ENCODE measurements around the gene IL4I1.

DNA sequence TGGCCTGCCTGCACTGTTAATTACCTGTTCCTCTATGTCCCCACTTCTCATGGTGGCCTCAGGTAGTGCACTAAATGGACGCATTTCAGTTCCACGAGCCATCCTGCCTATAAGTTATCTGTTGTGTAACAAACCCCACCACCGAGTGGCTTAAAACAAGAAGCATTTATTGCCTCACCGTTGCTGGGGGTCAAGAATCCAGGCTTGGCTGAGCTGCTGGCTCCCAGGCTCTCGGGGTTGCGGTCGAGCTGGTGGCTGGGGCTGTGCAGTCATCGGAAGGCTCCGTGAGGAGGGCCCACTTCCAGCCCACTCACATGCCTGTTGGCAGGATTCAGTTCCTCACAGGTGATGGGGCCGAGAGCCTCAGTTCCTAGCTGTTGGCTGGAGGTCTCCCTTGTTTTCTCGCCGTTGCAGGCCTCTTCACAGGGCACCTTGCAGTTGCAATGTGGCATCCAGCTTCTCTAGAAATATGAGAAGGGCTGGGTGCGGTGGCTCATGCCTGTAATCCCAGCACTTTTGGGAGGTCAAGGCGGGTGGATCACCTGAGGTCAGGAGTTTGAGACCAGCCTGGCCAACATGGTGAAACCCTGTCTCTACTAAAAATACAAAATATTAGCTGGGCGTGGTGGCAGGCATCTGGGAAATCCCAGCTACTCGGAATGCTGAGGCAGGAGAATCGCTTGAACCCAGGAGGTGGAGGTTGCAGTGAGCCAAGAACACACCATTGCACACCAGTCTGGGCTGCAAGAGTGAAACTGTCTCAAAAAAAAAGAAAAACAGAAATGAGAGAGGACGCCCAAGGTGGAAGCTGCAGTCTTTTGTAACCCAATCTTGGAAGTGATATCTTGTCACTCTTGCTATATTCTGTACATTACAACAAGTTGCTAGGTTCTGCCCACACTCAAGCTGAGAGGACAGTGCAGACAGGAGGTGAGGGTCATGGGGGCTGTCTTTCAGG lies 52.3 kb downstream of the IL4I1 start:
- no peak for TF ChIP-seq CREB1 (IDR thresholded peaks at IDR 0.05; ENCODE audit: low read depth)
- no peak for TF ChIP-seq FOXM1 (IDR thresholded peaks at IDR 0.05; ENCODE audit: borderline replicate concordance, low read depth)
- TF ChIP-seq, protein P1, sequence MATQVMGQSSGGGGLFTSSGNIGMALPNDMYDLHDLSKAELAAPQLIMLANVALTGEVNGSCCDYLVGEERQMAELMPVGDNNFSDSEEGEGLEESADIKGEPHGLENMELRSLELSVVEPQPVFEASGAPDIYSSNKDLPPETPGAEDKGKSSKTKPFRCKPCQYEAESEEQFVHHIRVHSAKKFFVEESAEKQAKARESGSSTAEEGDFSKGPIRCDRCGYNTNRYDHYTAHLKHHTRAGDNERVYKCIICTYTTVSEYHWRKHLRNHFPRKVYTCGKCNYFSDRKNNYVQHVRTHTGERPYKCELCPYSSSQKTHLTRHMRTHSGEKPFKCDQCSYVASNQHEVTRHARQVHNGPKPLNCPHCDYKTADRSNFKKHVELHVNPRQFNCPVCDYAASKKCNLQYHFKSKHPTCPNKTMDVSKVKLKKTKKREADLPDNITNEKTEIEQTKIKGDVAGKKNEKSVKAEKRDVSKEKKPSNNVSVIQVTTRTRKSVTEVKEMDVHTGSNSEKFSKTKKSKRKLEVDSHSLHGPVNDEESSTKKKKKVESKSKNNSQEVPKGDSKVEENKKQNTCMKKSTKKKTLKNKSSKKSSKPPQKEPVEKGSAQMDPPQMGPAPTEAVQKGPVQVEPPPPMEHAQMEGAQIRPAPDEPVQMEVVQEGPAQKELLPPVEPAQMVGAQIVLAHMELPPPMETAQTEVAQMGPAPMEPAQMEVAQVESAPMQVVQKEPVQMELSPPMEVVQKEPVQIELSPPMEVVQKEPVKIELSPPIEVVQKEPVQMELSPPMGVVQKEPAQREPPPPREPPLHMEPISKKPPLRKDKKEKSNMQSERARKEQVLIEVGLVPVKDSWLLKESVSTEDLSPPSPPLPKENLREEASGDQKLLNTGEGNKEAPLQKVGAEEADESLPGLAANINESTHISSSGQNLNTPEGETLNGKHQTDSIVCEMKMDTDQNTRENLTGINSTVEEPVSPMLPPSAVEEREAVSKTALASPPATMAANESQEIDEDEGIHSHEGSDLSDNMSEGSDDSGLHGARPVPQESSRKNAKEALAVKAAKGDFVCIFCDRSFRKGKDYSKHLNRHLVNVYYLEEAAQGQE (IDR thresholded peaks at IDR 0.05; ENCODE audit: low read depth), result no peak
- TF ChIP-seq YY1 (IDR thresholded peaks at IDR 0.05; ENCODE audit: low read depth), result no peak
- TF ChIP-seq EP300 (IDR thresholded peaks at IDR 0.05; ENCODE audit: borderline replicate concordance), result no peak
- TF ChIP-seq TAF1 (IDR thresholded peaks at IDR 0.05; ENCODE audit: low read depth), result no peak
- TF ChIP-seq, protein P2, sequence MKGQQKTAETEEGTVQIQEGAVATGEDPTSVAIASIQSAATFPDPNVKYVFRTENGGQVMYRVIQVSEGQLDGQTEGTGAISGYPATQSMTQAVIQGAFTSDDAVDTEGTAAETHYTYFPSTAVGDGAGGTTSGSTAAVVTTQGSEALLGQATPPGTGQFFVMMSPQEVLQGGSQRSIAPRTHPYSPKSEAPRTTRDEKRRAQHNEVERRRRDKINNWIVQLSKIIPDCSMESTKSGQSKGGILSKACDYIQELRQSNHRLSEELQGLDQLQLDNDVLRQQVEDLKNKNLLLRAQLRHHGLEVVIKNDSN (IDR thresholded peaks at IDR 0.05), result no peak
- no peak for TF ChIP-seq TEAD4 (IDR thresholded peaks at IDR 0.05)
- TF ChIP-seq RAD21 (IDR thresholded peaks at IDR 0.05; ENCODE audit: low read depth), result no peak
- no peak for TF ChIP-seq TCF12 (IDR thresholded peaks at IDR 0.05; ENCODE audit: low read depth)
- TF ChIP-seq, protein P3, sequence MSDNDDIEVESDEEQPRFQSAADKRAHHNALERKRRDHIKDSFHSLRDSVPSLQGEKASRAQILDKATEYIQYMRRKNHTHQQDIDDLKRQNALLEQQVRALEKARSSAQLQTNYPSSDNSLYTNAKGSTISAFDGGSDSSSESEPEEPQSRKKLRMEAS (IDR thresholded peaks at IDR 0.05), result no peak

Measured in Ishikawa (cell line).